ENCODE data around the gene JUP.

JUP gene

DNA sequence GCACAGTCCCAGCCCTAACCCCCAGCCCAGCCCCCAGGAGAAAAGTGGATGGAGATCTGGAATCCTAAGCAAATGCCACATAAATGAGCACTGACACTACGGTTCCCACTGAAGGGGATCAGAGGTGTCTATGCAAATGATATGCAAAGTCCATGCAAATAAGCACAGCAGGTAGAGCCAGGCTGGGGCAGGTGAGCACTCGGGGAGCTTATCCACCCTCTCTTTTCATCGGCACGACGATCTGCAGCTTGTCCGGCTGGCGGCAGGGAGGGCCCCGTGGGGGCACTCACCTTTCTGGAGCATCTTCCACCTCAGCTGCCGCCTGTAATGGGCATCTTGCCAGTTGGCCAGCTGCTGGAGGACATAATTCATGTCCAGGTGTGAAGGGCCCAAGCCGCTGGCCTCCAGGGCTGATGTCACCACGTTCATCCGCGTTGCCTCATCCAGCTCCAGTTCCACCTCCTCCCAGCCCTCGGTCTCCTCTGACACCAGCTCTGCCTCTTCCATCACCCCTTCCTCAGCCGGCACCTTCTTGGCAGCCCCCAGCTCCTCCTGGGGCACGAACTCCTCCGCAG is 61.9 kb downstream of the JUP start:
- in situ Hi-C loops (cut with MboI; ENCODE audit: low sequenced_read_pairs) = no loop called here

DNA sequence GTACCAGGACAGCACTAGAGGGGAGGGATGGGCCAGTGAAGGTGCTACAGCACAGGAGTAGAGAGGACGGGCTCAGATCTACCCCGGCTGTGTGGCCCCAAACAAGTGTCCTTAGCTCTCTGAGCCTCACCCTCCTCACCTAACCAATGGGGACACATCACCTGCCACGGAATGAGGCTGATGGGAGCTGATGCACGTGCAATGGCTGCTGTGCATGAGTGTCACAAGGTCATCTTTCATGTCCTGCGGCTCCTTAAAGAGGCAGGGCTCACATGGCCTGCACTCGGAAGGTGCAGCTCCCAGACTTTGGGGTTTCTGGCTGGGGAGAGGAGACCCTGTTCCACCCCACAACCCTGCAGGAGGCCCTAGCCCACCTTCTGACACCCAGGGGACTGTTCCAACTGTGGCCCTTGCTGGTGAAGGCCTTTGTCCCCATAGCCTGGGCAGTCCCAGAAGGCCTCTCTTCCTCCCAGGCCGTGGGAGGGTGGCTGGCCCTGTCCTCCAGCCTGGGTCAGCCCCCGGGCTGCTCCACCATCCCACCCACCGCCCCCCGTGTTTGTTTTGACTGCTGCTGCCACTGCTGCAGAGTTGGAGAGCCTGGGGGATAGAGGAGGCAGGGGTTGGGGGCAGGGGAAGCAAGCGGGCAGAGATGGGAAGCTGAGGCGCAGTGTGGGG is 62.6 kb downstream of the JUP start:
- in situ Hi-C loops (cut with MboI; ENCODE audit: low sequenced_read_pairs) = no loop called here

DNA sequence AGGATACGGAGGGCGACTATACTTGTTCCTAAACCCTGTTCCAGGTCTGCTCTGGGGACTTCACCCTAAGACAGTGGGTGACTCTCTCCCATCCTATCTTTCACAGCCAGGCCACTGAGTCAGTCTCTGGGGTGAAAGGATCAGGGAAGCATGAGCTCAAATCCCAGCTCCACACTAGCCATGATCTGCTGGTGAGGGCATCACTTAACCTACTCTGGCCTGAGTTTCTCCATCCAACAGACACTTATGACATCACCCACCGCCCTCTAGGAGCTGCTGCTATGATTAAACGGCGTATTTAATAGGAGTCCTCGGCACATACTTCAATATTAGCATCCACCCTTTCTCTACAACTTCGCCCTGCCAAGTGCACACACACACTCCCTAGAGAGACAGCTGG is 64.3 kb downstream of the JUP start:
- in situ Hi-C loops (cut with MboI; ENCODE audit: low sequenced_read_pairs) = no loop called here

DNA sequence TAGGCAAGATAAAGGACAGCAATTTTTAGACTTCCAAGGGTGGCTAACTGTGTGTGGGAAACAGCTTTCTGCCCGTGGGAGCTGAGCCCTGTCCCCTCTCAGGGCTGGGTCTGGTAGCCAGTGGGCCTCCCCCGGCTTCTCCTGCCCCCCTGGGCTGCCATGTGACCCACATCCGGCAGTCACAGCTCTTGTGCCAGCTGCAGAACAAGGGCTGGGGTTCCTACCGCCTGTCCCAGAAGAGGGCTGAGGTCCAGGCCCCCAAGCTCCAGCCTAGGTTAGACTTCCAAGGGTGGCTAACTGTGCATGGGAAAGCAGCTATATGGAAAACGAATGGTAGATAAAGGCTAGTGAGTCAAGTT is 68.2 kb downstream of the JUP start:
- in situ Hi-C loops (cut with MboI; ENCODE audit: low sequenced_read_pairs) = no loop called here

DNA sequence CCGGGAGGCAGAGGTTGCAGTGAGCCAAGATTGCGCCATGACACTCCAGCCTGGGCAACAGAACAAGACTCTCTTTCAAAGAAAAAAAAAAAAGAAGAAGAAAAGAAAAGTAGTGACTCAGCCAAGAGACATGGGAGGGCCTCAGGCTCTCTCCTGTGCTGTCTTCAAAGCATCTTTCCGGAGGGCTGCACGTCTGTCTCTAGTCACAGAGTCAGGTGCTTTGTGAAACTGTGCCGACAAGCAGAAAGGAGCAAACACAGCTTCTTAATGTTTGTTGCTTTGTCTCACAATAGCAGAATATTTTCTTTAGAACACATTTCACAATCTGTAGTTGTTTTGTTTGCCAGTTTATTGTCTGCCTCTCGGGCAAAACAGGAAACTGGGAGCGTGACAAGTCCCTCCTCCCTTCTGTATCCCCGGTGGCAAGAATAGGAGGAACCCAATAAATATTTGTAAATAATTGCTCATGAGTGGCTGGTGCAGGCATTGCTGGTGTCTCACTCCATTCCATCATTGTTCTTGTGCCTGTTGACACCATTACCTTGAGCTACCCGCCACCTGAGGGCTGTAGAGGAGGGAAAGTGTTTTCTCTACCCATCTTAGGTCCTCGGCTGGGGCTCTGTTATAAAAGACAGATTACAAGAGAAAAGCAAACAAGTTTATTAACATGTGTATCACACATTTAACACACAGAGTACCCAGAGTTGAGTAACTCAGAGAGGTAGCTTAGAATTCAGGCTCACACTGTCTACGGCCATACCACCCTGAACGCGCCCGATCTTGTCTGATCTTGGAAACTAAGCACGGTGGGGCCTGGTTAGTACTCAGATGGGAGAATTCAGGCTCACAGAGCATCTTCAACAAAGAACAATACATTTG is 68.9 kb downstream of the JUP start:
- in situ Hi-C loops (cut with MboI; ENCODE audit: low sequenced_read_pairs) = no loop called here

DNA sequence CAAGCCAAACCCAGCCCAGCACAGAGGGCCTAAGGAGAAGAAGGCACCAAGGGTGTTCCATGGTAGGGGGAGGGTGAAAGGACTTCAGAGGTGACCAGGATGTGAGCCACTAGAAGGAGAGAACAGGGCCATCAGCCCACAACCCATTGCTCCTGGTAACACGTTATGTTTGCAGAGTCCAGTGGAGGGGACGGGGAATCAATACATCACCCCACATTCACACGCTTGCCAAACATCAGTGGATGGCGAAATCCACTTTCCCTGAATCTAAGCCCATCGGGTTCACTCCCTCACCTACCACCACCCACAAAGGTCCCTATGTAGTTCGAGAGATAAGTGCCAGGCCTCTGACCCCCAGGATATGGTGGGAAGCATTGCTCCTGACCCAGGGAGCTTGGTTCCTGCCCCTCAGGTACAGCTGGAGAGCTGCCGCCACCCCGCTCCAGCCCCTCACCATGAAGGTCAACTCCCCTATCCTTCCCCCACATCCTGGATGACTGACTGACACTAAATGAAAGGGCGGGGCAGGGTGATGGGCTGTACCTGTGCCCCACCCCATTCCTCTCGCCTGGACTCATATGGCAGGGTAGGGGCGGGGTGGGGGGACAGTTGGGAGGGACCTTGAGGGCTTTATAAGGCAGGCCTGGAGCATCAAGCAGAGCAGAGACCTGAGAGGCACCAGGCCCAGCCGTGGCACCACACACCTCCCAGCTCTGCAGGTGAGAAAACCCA is 74.7 kb downstream of the JUP start, which contains the start of gene GAST:
Gene GAST (plus strand): TSS at position 663 of the 732 bp plus-strand sequence. CDS start 3,106 bp downstream, outside the sequence.
- in situ Hi-C loops (cut with MboI; ENCODE audit: low sequenced_read_pairs) = no loop called here

DNA sequence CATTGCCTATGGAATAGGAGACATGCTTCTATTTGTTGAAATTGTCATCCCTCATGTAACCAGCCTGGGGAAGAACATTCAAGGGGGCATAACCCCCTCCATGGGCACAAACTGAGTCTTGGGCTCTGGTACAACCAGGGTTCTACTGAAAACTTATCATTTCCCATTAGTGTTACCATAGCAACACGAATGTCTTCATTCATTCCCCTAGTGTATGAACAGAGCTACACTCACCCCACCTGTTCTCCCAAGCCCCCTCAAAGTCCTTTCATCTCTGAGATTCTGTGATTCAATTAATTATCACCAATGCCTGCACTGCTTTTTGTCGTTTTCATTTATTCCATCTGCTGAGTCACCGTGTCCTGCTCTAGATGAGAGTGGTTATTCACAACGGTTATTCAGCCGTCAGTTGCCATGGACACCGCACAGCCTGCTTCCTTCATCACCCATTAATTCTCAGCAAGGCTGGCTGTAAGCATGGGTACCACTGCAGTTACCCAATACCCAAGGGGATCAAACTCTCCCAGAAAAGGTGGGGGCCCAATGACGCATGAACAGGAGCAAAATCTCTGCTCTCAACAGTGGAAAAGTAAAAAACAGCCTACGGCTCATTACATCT is 75.9 kb downstream of the JUP start:
- in situ Hi-C loops (cut with MboI; ENCODE audit: low sequenced_read_pairs) = no loop called here

DNA sequence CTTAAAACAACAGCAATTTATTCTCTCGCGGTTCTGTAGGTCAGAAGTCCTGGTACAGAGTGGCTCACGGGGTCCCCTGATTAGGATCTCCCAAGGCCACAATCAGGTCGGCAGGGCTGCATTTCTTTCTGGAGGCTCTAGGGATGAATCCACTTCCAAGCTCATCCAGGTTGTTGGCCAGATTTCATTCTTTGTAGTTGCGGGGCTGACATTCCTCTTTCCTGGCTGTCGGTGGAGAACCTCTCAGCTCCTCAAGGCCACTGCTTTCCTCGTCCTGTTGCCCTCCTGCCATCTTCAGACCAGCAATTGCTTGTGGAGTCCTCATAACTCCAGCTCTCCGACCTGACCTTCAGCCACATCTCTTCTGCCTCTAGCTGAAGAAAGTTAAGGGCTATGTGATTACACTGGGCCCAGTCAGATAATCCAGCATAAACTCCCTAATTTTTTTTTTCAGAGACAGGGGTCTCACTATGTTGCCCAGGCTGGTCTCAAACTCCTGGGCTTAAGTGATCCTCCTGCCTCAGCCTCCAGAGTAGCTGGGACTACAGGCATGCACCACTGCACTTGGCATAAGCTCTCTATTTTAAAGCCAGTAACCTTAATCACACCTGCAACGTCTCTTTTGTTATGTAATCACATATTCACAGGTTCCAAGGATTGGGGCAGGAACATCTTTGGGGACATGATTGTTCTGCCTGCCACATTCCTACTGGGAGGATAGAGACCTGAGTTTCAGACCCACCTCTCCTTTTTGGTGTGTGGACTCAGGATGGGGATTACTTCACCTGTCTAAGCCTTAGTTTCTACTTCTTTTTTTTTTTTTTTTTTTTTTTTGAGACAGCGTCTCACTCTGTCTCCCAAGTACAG is 78.5 kb downstream of the JUP start:
- in situ Hi-C loops (cut with MboI; ENCODE audit: low sequenced_read_pairs) = no loop called here

DNA sequence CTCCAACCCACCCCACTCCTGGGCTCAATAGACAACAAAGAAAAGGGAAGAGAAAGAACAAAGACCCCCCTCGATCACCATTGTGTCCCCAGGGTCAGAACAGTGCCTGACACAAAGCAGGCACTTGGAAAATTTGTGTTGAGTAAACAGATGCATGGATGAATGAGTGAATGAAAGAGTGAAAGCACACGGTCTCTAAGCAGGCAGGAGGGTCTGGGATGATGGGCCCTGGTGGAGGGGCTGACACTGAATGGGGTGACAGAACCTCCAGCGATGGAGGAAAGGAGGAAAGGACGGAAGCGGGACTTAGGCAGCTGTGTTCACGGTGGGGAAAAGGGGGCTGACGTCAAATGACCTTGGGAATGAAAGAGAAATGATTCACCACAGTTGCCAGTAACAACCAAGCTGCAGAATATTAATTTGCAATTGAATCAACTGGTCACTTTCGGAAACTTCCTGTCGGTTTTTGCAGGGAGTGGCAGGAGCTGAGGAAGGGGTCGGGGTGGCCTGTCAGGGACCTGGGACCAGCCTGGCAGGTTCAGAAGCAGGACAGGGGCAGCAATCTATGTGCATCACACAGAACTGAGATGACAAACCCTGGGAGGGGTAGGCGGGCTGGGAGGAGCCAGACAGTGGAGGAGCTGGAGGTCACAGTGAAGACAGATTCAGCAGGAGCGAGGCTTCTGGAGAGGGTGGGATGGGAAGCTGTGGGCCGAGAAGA is 81.1 kb downstream of the JUP start:
- in situ Hi-C loops (cut with MboI; ENCODE audit: low sequenced_read_pairs) = no loop called here
